Measurements from ENCODE around the gene AGAP1.

Gene AGAP1

GRCh38 chr2:235553291-235553690 lies 59.4 kb downstream of the AGAP1 start:
- no peak for DNase-seq

- DNase-seq = no peak
These were observed 59.9 kb downstream of the AGAP1 start for GRCh38 chr2:235553696-235554100.

- DNase-seq = no peak
These were observed 60.5 kb downstream of the AGAP1 start for GRCh38 chr2:235554385-235554784.

- no peak for DNase-seq
These were observed 61.1 kb downstream of the AGAP1 start for GRCh38 chr2:235554936-235555335.

- DNase-seq = no peak
These were observed 61.5 kb downstream of the AGAP1 start for GRCh38 chr2:235555371-235555770.

- DNase-seq = no peak
These were observed 62.2 kb downstream of the AGAP1 start for GRCh38 chr2:235556086-235556485.

- no peak for DNase-seq
These were observed 63.1 kb downstream of the AGAP1 start for GRCh38 chr2:235556901-235557300.

GRCh38 chr2:235557903-235558302 lies 64.1 kb downstream of the AGAP1 start:
- DNase-seq = no peak

- no peak for DNase-seq
These were observed 64.7 kb downstream of the AGAP1 start for GRCh38 chr2:235558572-235558971.

GRCh38 chr2:235560345-235560744 lies 66.5 kb downstream of the AGAP1 start:
- DNase-seq = no peak

- DNase-seq = no peak
These were observed 67.6 kb downstream of the AGAP1 start for GRCh38 chr2:235561450-235561849.

GRCh38 chr2:235562065-235562747 lies 68.4 kb downstream of the AGAP1 start:
- DNase-seq = no peak

GRCh38 chr2:235563056-235563910 lies 69.4 kb downstream of the AGAP1 start:
- no peak for DNase-seq

- no peak for DNase-seq
These were observed 70.2 kb downstream of the AGAP1 start for GRCh38 chr2:235564066-235564465.

GRCh38 chr2:235564884-235565530 lies 71.2 kb downstream of the AGAP1 start:
- no peak for DNase-seq

- no peak for DNase-seq
These were observed 72.6 kb downstream of the AGAP1 start for GRCh38 chr2:235566415-235566814.

GRCh38 chr2:235566931-235567495 lies 73.2 kb downstream of the AGAP1 start:
- DNase-seq = no peak

GRCh38 chr2:235567842-235568241 lies 74.0 kb downstream of the AGAP1 start:
- no peak for DNase-seq

- DNase-seq = no peak
These were observed 74.6 kb downstream of the AGAP1 start for GRCh38 chr2:235568431-235568830.

- no peak for DNase-seq
These were observed 76.0 kb downstream of the AGAP1 start for GRCh38 chr2:235569837-235570236.

- DNase-seq = no peak
These were observed 76.4 kb downstream of the AGAP1 start for GRCh38 chr2:235570256-235570655.

- no peak for DNase-seq
These were observed 77.3 kb downstream of the AGAP1 start for GRCh38 chr2:235570966-235571692.

- no peak for DNase-seq
These were observed 78.7 kb downstream of the AGAP1 start for GRCh38 chr2:235572592-235572991.
